Stimulated activated naive CD8-positive, alpha-beta T cell treated with anti-CD3 and anti-CD28 coated beads, Interleukin-15, amount 100 ng/mL, for 72 hours (primary cell): ENCODE data around the gene TMEM201.

Source experiments
- ATAC-seq: fragments of 150-1000 bp; cut with Tn5 transposase; 2 replicates; pipeline ENCODE4 v1.10.0; 2021; ENCODE audit warnings: mild to moderate bottlenecking, moderate library complexity
- DNase-seq, 2 donors: peaks; one replicate each; pipeline ENCODE4 v3.0.0; 2021 to 2022
- H3K27ac Mint-ChIP-seq, 2 donors: one replicate each; pipeline ENCODE4 v1.8.0; 2022; ENCODE audit warnings: mild to moderate bottlenecking in 2 of 2, mixed read lengths in 2 of 2, moderate library complexity in 2 of 2
- H3K27me3 Mint-ChIP-seq: one replicate; pipeline ENCODE4 v1.8.0; 2022; ENCODE audit warnings: mixed read lengths
- H3K4me1 Mint-ChIP-seq: one replicate; pipeline ENCODE4 v1.8.0; 2022; ENCODE audit warnings: mild to moderate bottlenecking, mixed read lengths
- H3K4me3 Mint-ChIP-seq, 2 donors: one replicate each; pipeline ENCODE4 v1.8.0; 2022; ENCODE audit warnings: mild to moderate bottlenecking in 2 of 2, mixed read lengths in 2 of 2, moderate library complexity in 1 of 2
- H3K9me3 Mint-ChIP-seq, 2 donors: one replicate each; pipeline ENCODE4 v1.8.0; 2022; ENCODE audit warnings: mixed read lengths in 2 of 2

TMEM201 gene

DNA sequence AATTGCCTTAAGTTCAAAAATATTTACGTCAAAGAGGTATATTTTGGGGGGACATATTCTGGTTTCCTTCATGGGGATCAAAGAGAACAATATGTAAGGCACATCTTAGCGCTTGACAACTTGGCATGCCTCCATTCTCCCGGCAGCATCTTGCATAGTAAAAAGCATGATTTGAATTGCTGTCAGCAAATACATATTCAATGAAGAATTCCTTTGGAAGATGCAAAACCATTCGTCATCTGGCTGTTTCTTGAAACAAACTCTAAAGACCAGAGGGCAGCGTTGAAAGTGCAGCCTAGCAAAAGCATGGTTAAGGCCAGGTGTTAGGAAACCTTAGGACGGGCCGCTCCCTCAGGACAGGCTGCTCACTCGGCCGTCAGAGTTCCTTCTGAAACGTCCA is 59.5 kb downstream of the TMEM201 start:
- H3K27me3 Mint-ChIP-seq, result no peaks in the 10 kb centered on the region
- H3K4me3 Mint-ChIP-seq, result no peak overlapping the region
- peaks cover 70% of the 10 kb centered on the region for H3K4me1 Mint-ChIP-seq
- H3K27ac Mint-ChIP-seq, result no peak overlapping the region
- ATAC-seq, result no peak
- no peaks in the 10 kb centered on the region for H3K9me3 Mint-ChIP-seq
- DNase-seq, result no peak

DNA sequence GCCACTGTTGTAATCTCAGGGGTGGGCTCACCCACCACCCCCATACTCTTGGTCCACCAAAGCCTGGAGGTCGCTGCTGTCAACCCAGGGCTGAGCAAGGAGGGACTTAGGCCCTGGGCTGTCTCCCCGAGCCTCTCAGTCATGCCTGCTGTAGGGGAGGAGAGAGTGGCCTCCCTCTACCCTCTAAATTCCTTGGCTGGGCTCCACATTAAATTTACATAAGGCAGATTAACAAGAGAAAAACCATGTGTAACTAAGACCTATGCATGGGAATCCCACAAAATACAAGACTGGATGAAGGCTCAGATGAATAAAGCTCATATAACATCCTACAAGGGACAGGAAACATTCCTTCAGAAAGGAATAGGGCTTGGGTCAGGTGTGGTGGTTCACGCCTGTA is 61.1 kb downstream of the TMEM201 start:
- DNase-seq, result no peak
- Mint-ChIP-seq H3K4me3 (peak overlapping the region; percentile 96 to 100), H3K4me1 (peaks cover 64% of the 10 kb centered on the region), H3K9me3 (no peaks in the 10 kb centered on the region), H3K27ac (no peak overlapping the region), H3K27me3 (no peaks in the 10 kb centered on the region)
- no peak for ATAC-seq

DNA sequence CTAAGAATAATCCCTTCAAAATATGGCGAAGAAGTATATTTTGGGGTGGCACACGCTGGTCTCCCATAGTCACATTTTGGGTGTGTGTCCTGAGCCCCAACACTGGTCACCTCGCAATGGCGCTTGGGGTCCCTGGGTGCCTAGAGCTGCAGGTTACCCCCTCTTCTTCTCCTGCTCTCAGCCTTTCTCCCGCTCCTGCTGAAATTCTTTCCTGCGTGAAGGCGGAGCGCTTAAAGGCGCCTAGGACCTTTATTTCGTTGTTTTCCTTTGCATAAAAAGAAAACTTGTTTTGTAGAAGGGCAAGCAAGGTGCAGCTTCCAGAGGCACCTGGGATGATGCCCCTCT is 62.5 kb downstream of the TMEM201 start:
- DNase-seq (peak in 1 of 2 donors; percentile 27), ATAC-seq (no peak)
- H3K27ac Mint-ChIP-seq, result peak overlapping the region; percentile 97 to 99
- peaks cover 70% of the 10 kb centered on the region for H3K4me1 Mint-ChIP-seq
- peak overlapping the region; percentile 96 to 100 for H3K4me3 Mint-ChIP-seq
- H3K9me3 Mint-ChIP-seq, result no peaks in the 10 kb centered on the region
- no peaks in the 10 kb centered on the region for H3K27me3 Mint-ChIP-seq

DNA sequence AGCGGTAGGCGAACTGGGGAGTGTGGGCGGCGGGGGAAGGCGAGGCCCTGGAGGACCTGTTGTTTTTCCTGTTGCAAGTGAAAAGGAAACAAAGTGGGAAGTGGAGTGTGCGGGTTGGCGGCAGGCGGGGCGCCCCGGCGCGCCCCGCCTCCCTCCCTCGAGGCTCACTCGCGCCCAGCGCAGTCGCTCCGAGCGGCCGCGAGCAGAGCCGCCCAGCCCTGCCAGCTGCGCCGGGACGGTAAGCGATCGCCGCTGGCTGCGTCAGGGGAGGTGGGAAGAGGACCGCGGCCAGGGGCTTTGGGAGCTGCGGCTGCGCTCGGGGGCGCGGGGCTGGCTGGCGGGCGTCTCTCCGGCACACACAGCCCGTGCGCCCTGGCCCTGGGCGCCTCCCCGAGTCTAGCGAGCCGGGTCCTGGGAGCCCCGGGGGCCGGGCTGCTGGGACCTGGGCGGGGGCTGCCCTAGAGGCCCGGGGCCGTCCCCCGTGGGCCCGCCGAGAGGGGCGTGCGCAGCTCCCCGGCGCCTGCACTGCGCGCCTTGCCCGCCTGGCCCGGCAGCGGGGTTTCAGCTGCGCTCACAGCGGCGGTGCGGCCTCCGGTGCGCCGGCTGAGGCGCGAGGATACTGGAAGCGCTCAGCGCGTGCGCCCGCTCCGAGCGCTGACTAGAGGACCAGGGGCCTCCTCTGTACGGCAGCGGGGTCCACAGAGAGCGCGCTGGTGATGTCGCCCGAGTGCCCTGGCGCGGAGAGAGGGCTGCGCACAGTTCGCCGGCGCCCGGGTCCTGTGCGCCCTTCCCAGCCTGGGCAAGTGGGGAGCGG is 63.1 kb downstream of the TMEM201 start, which contains the start of gene PIK3CD:
Gene PIK3CD, plus strand, starts transcription at position 167 of the 814 bp plus-strand sequence. CDS start 58,725 bp downstream, outside the sequence.
- H3K4me1 Mint-ChIP-seq, result peaks cover 70% of the 10 kb centered on the region
- peak within 1 kb of the TSS; percentile 97 to 99 for H3K27ac Mint-ChIP-seq
- peak within 1 kb of the TSS; percentile 96 to 100 for H3K4me3 Mint-ChIP-seq
- H3K27me3 Mint-ChIP-seq, result no peaks in the 10 kb centered on the region
- ATAC-seq (peak; percentile 64), DNase-seq (peak; percentile 58 to 69)
- H3K9me3 Mint-ChIP-seq, result no peaks in the 10 kb centered on the region

DNA sequence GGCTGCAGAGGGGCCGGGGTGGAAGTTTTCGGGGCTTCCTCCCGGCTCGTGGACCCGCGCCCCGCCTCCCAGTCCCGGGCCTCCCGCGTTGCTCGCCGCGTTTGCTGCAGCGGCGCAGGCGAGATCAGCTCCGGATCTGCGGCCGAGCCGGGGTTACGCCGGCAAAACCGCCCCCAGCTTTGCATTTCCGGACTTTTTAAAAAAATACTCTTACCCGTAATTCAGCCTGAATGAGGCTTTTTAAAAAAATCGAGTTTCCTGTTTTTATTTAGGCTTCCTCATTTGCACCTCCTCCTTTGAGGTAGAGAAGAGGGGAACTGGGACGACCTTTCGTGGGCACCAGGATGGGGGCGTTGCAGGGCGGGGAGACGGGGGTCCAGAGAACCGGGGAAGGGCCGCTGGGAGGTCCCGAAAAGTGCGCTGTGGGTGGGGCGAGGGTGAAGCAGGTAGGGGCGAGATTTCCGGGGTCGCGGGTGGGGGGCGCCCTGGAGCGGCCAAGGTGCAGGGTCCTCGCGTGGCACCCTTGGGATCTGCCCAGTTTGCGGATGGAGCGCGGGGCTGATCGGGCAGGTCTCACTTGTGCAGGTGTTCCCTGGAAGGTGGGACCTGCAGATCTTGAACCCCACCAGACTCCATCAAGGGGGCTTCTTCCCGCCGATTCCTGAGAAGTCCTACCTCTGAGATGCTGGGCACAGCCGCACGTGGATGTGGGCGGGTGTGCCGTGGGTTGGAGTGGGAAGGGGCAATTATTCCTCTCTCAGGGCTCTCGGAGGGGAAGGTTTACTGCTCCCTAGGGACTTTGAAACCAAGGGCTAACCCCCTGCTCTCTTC is 63.9 kb downstream of the TMEM201 start:
- no peaks in the 10 kb centered on the region for H3K9me3 Mint-ChIP-seq
- H3K4me3 Mint-ChIP-seq, result peak overlapping the region; percentile 96
- DNase-seq, result peak; percentile 64 to 71
- peak overlapping the region; percentile 96 to 97 for H3K27ac Mint-ChIP-seq
- peak; percentile 25 for ATAC-seq
- H3K27me3 Mint-ChIP-seq, result no peaks in the 10 kb centered on the region
- peaks cover 75% of the 10 kb centered on the region for H3K4me1 Mint-ChIP-seq

- peaks cover 79% of the 10 kb centered on the region for H3K4me1 Mint-ChIP-seq
- no peak for ATAC-seq
- H3K9me3 Mint-ChIP-seq, result no peaks in the 10 kb centered on the region
- H3K4me3 Mint-ChIP-seq, result peak overlapping the region; percentile 96
- no peaks in the 10 kb centered on the region for H3K27me3 Mint-ChIP-seq
- DNase-seq, result no peak
- peak overlapping the region; percentile 96 to 97 for H3K27ac Mint-ChIP-seq
These were observed 64.4 kb downstream of the TMEM201 start for GRCh38 chr1:9653210-9653490.

DNA sequence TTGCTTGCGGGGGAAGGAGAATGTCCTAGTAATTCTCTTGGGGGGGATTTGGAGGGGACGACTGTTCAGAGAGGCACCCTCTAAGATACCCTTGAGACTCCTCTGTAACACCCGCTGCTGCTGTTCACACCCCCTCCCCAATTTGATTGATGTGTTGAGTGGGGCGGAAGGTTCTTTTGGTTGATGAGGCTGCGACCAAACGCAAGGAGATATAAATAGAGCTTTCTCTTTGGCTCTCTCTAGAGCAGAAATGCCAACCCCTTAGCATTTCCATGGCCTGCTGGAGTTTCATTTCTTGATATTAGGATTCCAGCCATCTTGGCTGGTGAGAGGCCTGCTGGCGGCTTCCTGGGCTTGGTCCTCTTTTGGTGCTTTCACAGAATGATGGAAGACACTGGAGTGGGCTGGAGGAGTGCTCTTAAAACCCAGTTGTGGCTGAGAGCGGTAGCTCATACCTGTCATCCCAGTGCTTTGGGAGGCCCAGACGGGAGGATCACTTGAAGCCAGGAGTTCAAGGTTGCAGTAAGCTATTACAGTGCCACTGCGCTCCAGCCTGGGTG is 64.9 kb downstream of the TMEM201 start:
- peak overlapping the region; percentile 96 to 97 for H3K27ac Mint-ChIP-seq
- no peaks in the 10 kb centered on the region for H3K9me3 Mint-ChIP-seq
- no peaks in the 10 kb centered on the region for H3K27me3 Mint-ChIP-seq
- H3K4me3 Mint-ChIP-seq, result peak overlapping the region; percentile 96
- DNase-seq (peak; percentile 53 to 64), ATAC-seq (peak; percentile 6)
- peaks cover 79% of the 10 kb centered on the region for H3K4me1 Mint-ChIP-seq

DNA sequence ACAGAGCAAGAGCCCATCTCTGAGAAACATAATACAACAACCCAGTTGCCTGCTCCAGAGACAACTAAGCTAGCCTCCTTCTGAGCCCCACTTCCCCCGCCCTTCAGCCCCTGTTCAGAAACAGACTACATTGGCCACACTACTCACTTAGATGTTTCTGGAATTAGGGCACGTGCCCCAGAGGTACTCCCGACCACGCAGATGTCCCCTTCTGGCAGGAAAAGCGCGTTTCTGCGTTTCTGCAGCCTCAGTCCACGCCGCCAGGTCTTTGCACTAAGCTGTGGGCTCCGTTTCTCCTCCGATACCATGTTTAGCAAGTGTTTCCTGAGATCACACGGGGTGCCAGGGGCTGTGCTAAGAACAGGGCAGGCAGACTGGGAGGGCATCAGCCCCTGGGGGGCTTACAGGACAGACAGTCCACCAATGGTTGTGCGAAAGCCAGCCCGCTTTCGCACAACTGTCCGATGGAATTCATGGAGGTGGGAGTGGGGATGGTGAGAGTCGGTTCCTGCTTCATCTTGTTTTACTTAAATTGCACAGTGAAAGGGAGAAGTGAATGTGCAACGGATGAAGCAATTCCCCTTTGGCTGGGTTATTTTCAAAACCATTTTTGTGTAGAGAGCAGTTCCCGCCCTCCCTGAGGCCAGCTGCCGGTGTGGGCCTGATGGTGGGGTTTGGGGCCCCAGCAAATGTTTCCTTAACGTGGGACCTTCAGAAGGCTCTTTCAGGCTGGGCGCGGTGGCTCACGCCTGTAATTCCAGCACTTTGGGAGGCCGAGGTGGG is 65.5 kb downstream of the TMEM201 start:
- Mint-ChIP-seq H3K27me3 (no peaks in the 10 kb centered on the region), H3K4me1 (peaks cover 76% of the 10 kb centered on the region), H3K9me3 (no peaks in the 10 kb centered on the region), H3K27ac (peak overlapping the region; percentile 96 to 97), H3K4me3 (peak overlapping the region; percentile 96)
- ATAC-seq (peak; percentile 17), DNase-seq (peak; percentile 52 to 54)

- Mint-ChIP-seq H3K27ac (peak overlapping the region; percentile 96 to 97), H3K4me1 (peaks cover 76% of the 10 kb centered on the region), H3K4me3 (peak overlapping the region; percentile 96), H3K9me3 (no peaks in the 10 kb centered on the region), H3K27me3 (no peaks in the 10 kb centered on the region)
- peak; percentile 48 for ATAC-seq
- DNase-seq, result peak; percentile 64 to 77
These were observed 66.4 kb downstream of the TMEM201 start for GRCh38 chr1:9654834-9655723.

DNA sequence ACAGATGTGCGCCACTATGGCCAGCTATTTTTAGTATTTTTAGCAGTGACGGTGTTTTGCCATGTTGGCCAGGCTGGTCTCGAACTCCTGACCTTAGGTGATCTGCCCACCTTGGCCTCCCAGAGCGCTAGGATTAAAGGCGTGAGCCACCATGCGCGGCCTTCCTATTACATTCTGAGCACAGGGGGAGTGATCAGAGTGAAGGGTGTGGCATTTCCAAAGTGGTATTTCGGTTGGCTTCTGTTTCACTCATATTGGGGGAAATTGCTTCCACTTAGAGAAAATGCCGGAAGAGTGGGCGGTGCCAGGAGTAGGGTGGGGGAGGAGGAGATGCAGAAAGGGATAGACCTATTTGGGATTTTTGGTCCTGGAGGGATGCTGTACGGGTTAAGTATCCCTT is 67.1 kb downstream of the TMEM201 start:
- Mint-ChIP-seq H3K27me3 (no peaks in the 10 kb centered on the region), H3K4me1 (peaks cover 76% of the 10 kb centered on the region), H3K27ac (peak overlapping the region; percentile 95 to 97), H3K4me3 (peak overlapping the region; percentile 96), H3K9me3 (no peaks in the 10 kb centered on the region)
- DNase-seq (peak; percentile 31 to 61), ATAC-seq (no peak)

GRCh38 chr1:9657521-9658032 is 68.9 kb downstream of the TMEM201 start:
- Mint-ChIP-seq H3K4me1 (peaks cover 86% of the 10 kb centered on the region), H3K9me3 (no peaks in the 10 kb centered on the region), H3K27me3 (no peaks in the 10 kb centered on the region), H3K27ac (peak overlapping the region; percentile 77 to 92), H3K4me3 (peak overlapping the region; percentile 96)
- DNase-seq (peak; percentile 39 to 52), ATAC-seq (peak; percentile 44)

- peak overlapping the region; percentile 13 to 77 for H3K27ac Mint-ChIP-seq
- peak in 1 of 2 donors; percentile 73 for DNase-seq
- H3K9me3 Mint-ChIP-seq, result no peaks in the 10 kb centered on the region
- peak; percentile 55 for ATAC-seq
- H3K4me1 Mint-ChIP-seq, result peaks cover 92% of the 10 kb centered on the region
- peak overlapping the region; percentile 96 for H3K4me3 Mint-ChIP-seq
- no peaks in the 10 kb centered on the region for H3K27me3 Mint-ChIP-seq
These were observed 69.5 kb downstream of the TMEM201 start for GRCh38 chr1:9658199-9658598.

- no peak for DNase-seq
- peaks cover 94% of the 10 kb centered on the region for H3K4me1 Mint-ChIP-seq
These were observed 70.6 kb downstream of the TMEM201 start for GRCh38 chr1:9659328-9659727.

GRCh38 chr1:9663257-9663656 is 74.5 kb downstream of the TMEM201 start:
- DNase-seq (no peak), ATAC-seq (no peak)
- H3K27me3 Mint-ChIP-seq, result no peaks in the 10 kb centered on the region
- no peak overlapping the region for H3K27ac Mint-ChIP-seq
- H3K9me3 Mint-ChIP-seq, result no peaks in the 10 kb centered on the region
- peak overlapping the region; percentile 26 to 51 for H3K4me3 Mint-ChIP-seq
- H3K4me1 Mint-ChIP-seq, result peaks cover 80% of the 10 kb centered on the region

More at GRCh38 chr1:9659328-9659727, 70.6 kb downstream of the TMEM201 start:
- H3K4me3 Mint-ChIP-seq, result peak overlapping the region; percentile 64 to 75
- no peaks in the 10 kb centered on the region for H3K27me3 Mint-ChIP-seq
- H3K9me3 Mint-ChIP-seq, result no peaks in the 10 kb centered on the region
- no peak for ATAC-seq
- peak overlapping the region in 1 of 2 donors; percentile 61 for H3K27ac Mint-ChIP-seq
